HepG2 (cell line): ENCODE results near the gene B4GALT3. TPM values are rescaled to one million over a fixed set of nuclear protein-coding genes. Genes with fewer than 3 reads are reported as not detected.
A peak's percentile ranks its signal among the peaks of the same experiment; 100 is the strongest.

ENCODE experiments used
- KDM4B ChIP-seq: sonication (generic); formaldehyde crosslinking; IDR thresholded peaks from 2 replicates; pipeline ENCODE4 v1.4.0; 2020; ENCODE audit warnings: missing genetic modification reagents
- MATR3 ChIP-seq: sonication (generic); formaldehyde crosslinking; IDR thresholded peaks from 2 replicates; pipeline ENCODE4 v1.4.0; 2020; ENCODE audit warnings: missing genetic modification reagents
- NFE2 ChIP-seq: sonication (generic); formaldehyde crosslinking; IDR thresholded peaks from 2 replicates; pipeline ENCODE4 v1.4.0; 2020; ENCODE audit warnings: missing genetic modification reagents
- PHB2 ChIP-seq: fragments of 450-650 bp; IDR thresholded peaks from 2 replicates; pipeline ENCODE4 v1.6.1; 2018; ENCODE audit not compliant: partially characterized antibody
- RARA ChIP-seq: IDR thresholded peaks from 2 replicates; pipeline ENCODE4 v1.6.1; 2016; ENCODE audit warnings: missing genetic modification reagents, missing compliant biosample characterization
- TARDBP ChIP-seq: sonication (generic); formaldehyde crosslinking; IDR thresholded peaks from 2 replicates; pipeline ENCODE4 v1.8.0; 2022; ENCODE audit warnings: mild to moderate bottlenecking, missing genetic modification reagents
- TBL1XR1 ChIP-seq: fragments of 150-350 bp; IDR thresholded peaks from 2 replicates; pipeline ENCODE4 v1.6.1; 2014; ENCODE audit warnings: borderline replicate concordance, low read length; ENCODE audit not compliant: partially characterized antibody
- ZFP36L2 ChIP-seq: sonication (generic); formaldehyde crosslinking; IDR thresholded peaks from 2 replicates; pipeline ENCODE4 v1.4.0; 2020; ENCODE audit warnings: missing genetic modification reagents
- ZFP82 ChIP-seq: sonication (generic); formaldehyde crosslinking; IDR thresholded peaks from 2 replicates; pipeline ENCODE4 v1.5.1; 2020; ENCODE audit warnings: mild to moderate bottlenecking, missing genetic modification reagents, borderline replicate concordance
- ZNF121 ChIP-seq: sonication (generic); formaldehyde crosslinking; IDR thresholded peaks from 2 replicates; pipeline ENCODE4 v1.5.0; 2020; ENCODE audit warnings: mild to moderate bottlenecking, missing genetic modification reagents
- ZNF138 ChIP-seq: sonication (generic); formaldehyde crosslinking; IDR thresholded peaks from 2 replicates; pipeline ENCODE4 v1.5.0; 2020; ENCODE audit warnings: mild to moderate bottlenecking, low read depth, missing genetic modification reagents
- ZNF143 ChIP-seq: sonication (generic); formaldehyde crosslinking; IDR thresholded peaks from 2 replicates; pipeline ENCODE4 v1.4.0; 2020; ENCODE audit warnings: missing genetic modification reagents
- ZNF256 ChIP-seq: sonication (generic); formaldehyde crosslinking; conservative IDR thresholded peaks from 2 replicates; pipeline ENCODE4 v1.4.0; 2020; ENCODE audit warnings: missing genetic modification reagents
- ZNF382 ChIP-seq: sonication (generic); formaldehyde crosslinking; IDR thresholded peaks from 2 replicates; pipeline ENCODE4 v1.5.0; 2020; ENCODE audit warnings: missing genetic modification reagents, mild to moderate bottlenecking, borderline replicate concordance
- ZNF383 ChIP-seq: sonication (generic); formaldehyde crosslinking; IDR thresholded peaks from 2 replicates; pipeline ENCODE4 v1.4.0; 2020; ENCODE audit warnings: missing genetic modification reagents, mild to moderate bottlenecking, borderline replicate concordance
- ZNF547 ChIP-seq: sonication (generic); formaldehyde crosslinking; IDR thresholded peaks from 2 replicates; pipeline ENCODE4 v1.5.1; 2020; ENCODE audit warnings: mild to moderate bottlenecking, missing genetic modification reagents
- ZNF629 ChIP-seq: sonication (generic); formaldehyde crosslinking; conservative IDR thresholded peaks from 2 replicates; pipeline ENCODE4 v1.5.0; 2020; ENCODE audit warnings: missing genetic modification reagents
- ZNF766 ChIP-seq: sonication (generic); formaldehyde crosslinking; IDR thresholded peaks from 2 replicates; pipeline ENCODE4 v1.5.0; 2020; ENCODE audit warnings: missing genetic modification reagents, borderline replicate concordance
- ZNF781 ChIP-seq: sonication (generic); formaldehyde crosslinking; IDR thresholded peaks from 2 replicates; pipeline ENCODE4 v1.5.1; 2020; ENCODE audit warnings: borderline replicate concordance, mild to moderate bottlenecking, missing genetic modification reagents; ENCODE audit errors: not compliant biosample characterization
- ZNF788 ChIP-seq: sonication (generic); formaldehyde crosslinking; IDR thresholded peaks from 2 replicates; pipeline ENCODE4 v1.5.0; 2020; ENCODE audit warnings: mild to moderate bottlenecking, missing genetic modification reagents, borderline replicate concordance
- ZSCAN20 ChIP-seq: sonication (generic); formaldehyde crosslinking; IDR thresholded peaks from 2 replicates; pipeline ENCODE4 v1.4.0; 2020; ENCODE audit warnings: missing genetic modification reagents, mild to moderate bottlenecking, borderline replicate concordance
- polyA plus RNA-seq, 8 experiments: library from polyadenylated mRNA; depleted of rRNA in 3 of 8; stranded (reverse) in 7 of 8; unstranded in 1 of 8; fragments of >200 nt; fragmentation: Illumina TruSeq in 4 of 8; extraction: Trizol in 4 of 8; gene quantifications; 2 replicates each; pipeline versions ENCODE4 v1.2.1 to v1.2.3, GENCODE V29; 2011 to 2016; ENCODE audit warnings: low read depth in 4 of 8, missing spikeins in 1 of 8, mixed read lengths in 1 of 8; ENCODE audit not compliant: insufficient read depth in 1 of 8
- total RNA-seq, 5 experiments: library from RNA; depleted of rRNA; stranded (reverse); fragments of >200 nt; fragmentation: Illumina TruSeq; extraction: Trizol; gene quantifications; 2 replicates each; pipeline ENCODE4 v1.2.3, GENCODE V29; 2016; ENCODE audit warnings: low read depth in 1 of 5
- TF ChIP-seq, protein P1 (sequence below), 2 experiments: sonication (generic) in 1 of 2; formaldehyde crosslinking in 1 of 2; IDR thresholded peaks; 2 replicates each; pipeline versions ENCODE4 v1.5.1 to v1.6.1; 2011 to 2020; ENCODE audit warnings: borderline replicate concordance in 1 of 2, low read depth in 1 of 2, low read length in 1 of 2, mild to moderate bottlenecking in 1 of 2, missing genetic modification reagents in 1 of 2, moderate library complexity in 1 of 2
- TF ChIP-seq, protein P2 (sequence below): sonication (generic); formaldehyde crosslinking; IDR thresholded peaks from 2 replicates; pipeline ENCODE4 v1.5.0; 2020; ENCODE audit warnings: missing genetic modification reagents
- TF ChIP-seq, protein P3 (sequence below): sonication (generic); formaldehyde crosslinking; IDR thresholded peaks from 2 replicates; pipeline ENCODE4 v1.4.0; 2020; ENCODE audit warnings: missing genetic modification reagents, borderline replicate concordance

B4GALT3 gene
- total and polyA plus RNA-seq, 2 of the 13 experiments (the other 11 are each of a cell fraction or from before 2014, with no cell fraction given): 35.6 to 40.4 TPM

DNA sequence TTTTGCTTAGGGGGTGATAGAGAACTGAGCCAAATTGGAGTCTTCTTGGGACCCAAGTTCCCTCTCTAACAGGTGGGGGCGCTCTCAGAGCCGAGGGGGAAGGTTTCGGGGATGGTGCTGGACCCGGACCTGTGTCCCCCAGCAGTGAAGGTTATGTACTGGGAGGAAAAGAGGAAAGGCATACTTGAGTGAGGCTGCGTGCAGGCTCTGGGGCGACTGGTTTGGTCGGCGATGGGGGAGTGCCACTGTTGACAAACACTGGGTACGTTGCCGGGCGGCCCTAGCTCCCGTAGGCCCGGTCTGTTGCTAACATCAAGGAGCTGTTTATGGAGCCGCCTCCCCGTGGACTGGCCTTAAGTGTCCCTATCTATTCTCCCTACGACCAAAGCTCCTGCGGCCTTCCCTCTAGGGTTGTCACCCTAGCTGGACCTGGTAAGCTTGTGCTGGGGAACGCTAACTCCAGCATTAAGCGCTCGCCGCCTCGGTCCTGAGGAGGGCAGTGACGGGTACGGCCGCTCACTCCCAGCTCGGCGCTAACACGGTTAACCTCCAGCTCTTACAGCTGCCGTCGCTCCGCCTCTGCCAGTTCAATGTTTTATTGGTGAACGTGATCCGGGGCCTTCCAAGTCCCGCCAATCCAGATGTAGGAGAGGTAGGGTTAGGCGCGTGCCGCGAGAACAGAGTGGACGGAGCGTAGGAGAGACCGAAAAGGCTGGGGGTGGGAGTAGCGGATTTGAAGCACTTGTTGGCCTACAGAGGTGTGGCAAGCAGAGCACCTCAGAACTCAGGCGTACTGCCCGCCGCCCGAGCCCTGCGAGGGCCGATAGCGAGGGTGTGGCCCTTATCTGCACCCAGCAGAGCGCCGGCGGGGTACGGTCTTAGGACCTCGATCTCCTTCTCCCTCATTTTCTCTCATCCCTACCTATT lies 11.3 kb downstream of the B4GALT3 start, which contains the start of gene PPOX (continued):
- TF ChIP-seq, protein P1, sequence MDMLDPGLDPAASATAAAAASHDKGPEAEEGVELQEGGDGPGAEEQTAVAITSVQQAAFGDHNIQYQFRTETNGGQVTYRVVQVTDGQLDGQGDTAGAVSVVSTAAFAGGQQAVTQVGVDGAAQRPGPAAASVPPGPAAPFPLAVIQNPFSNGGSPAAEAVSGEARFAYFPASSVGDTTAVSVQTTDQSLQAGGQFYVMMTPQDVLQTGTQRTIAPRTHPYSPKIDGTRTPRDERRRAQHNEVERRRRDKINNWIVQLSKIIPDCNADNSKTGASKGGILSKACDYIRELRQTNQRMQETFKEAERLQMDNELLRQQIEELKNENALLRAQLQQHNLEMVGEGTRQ (IDR thresholded peaks at IDR 0.05; ENCODE audit: low read depth, low read length): no peak
- TF ChIP-seq, protein P1 (CRISPR knock-in tag; IDR thresholded peaks at IDR 0.05; ENCODE audit: borderline replicate concordance): peak; percentile 76; the same call in 1 of the 2 replicates
- TF ChIP-seq TARDBP (CRISPR knock-in tag): no peak; the same call in 1 of the 2 replicates
- no peak for TF ChIP-seq ZNF121
- no peak for TF ChIP-seq TBL1XR1
- peak; percentile 11 for TF ChIP-seq ZNF781 (CRISPR knock-in tag)
- TF ChIP-seq, protein P2, sequence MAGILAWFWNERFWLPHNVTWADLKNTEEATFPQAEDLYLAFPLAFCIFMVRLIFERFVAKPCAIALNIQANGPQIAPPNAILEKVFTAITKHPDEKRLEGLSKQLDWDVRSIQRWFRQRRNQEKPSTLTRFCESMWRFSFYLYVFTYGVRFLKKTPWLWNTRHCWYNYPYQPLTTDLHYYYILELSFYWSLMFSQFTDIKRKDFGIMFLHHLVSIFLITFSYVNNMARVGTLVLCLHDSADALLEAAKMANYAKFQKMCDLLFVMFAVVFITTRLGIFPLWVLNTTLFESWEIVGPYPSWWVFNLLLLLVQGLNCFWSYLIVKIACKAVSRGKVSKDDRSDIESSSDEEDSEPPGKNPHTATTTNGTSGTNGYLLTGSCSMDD (CRISPR knock-in tag): 0 out of 2 replicates have a peak, but pooled peaks have one; percentile 11
- TF ChIP-seq ZNF138: 0 out of 2 replicates have a peak, but pooled peaks have one; percentile 22
- no peak for TF ChIP-seq PHB2
- 0 out of 2 replicates have a peak, but pooled peaks have one; percentile 62 for TF ChIP-seq ZNF256 (CRISPR knock-in tag)
- TF ChIP-seq ZFP36L2 (CRISPR knock-in tag): no peak
- TF ChIP-seq ZFP82 (CRISPR knock-in tag): 0 out of 2 replicates have a peak, but pooled peaks have one; percentile 40
- TF ChIP-seq KDM4B (CRISPR knock-in tag): no peak
- no peak; the same call in 1 of the 2 replicates for TF ChIP-seq ZSCAN20 (CRISPR knock-in tag)
- no peak for TF ChIP-seq MATR3
- no peak for TF ChIP-seq ZNF629 (CRISPR knock-in tag)
- no peak for TF ChIP-seq ZNF382 (CRISPR knock-in tag)
- 0 out of 2 replicates have a peak, but pooled peaks have one; percentile 33 for TF ChIP-seq ZNF143
- TF ChIP-seq, protein P3, sequence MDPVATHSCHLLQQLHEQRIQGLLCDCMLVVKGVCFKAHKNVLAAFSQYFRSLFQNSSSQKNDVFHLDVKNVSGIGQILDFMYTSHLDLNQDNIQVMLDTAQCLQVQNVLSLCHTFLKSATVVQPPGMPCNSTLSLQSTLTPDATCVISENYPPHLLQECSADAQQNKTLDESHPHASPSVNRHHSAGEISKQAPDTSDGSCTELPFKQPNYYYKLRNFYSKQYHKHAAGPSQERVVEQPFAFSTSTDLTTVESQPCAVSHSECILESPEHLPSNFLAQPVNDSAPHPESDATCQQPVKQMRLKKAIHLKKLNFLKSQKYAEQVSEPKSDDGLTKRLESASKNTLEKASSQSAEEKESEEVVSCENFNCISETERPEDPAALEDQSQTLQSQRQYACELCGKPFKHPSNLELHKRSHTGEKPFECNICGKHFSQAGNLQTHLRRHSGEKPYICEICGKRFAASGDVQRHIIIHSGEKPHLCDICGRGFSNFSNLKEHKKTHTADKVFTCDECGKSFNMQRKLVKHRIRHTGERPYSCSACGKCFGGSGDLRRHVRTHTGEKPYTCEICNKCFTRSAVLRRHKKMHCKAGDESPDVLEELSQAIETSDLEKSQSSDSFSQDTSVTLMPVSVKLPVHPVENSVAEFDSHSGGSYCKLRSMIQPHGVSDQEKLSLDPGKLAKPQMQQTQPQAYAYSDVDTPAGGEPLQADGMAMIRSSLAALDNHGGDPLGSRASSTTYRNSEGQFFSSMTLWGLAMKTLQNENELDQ (CRISPR knock-in tag): no peak
- no peak for TF ChIP-seq ZNF383
- TF ChIP-seq ZNF766: no peak
- 0 out of 2 replicates have a peak, but pooled peaks have one; percentile 53 for TF ChIP-seq ZNF788 (CRISPR knock-in tag)
- TF ChIP-seq ZNF547 (CRISPR knock-in tag): no peak; the same call in 1 of the 2 replicates
- TF ChIP-seq NFE2 (CRISPR knock-in tag): no peak
- TF ChIP-seq RARA (CRISPR knock-in tag): no peak; the same call in 1 of the 2 replicates
